Measurements from ENCODE around the gene SMU1. TPM values are rescaled to one million over a fixed set of nuclear protein-coding genes. Genes with fewer than 3 reads are reported as not detected.

Gene SMU1
- total RNA-seq, 4 donors from 2014 or later: 17.8 to 22.6 (median 19.6) TPM

GRCh38 chr9:33082128-33082527 lies 5.7 kb upstream of the SMU1 start:
- TF ChIP-seq POLR2AphosphoS5 (IDR thresholded peaks at IDR 0.05) (no peak), POLR2A (IDR thresholded peaks at IDR 0.05; ENCODE audit: low read depth) (no peak), EP300 (IDR thresholded peaks at IDR 0.05) (no peak)
- TF ChIP-seq, protein P1, sequence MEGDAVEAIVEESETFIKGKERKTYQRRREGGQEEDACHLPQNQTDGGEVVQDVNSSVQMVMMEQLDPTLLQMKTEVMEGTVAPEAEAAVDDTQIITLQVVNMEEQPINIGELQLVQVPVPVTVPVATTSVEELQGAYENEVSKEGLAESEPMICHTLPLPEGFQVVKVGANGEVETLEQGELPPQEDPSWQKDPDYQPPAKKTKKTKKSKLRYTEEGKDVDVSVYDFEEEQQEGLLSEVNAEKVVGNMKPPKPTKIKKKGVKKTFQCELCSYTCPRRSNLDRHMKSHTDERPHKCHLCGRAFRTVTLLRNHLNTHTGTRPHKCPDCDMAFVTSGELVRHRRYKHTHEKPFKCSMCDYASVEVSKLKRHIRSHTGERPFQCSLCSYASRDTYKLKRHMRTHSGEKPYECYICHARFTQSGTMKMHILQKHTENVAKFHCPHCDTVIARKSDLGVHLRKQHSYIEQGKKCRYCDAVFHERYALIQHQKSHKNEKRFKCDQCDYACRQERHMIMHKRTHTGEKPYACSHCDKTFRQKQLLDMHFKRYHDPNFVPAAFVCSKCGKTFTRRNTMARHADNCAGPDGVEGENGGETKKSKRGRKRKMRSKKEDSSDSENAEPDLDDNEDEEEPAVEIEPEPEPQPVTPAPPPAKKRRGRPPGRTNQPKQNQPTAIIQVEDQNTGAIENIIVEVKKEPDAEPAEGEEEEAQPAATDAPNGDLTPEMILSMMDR (IDR thresholded peaks at IDR 0.05): no peak
- no peak overlapping the region for H3K27ac ChIP-seq (replicated peaks in 1 of 4)
- peaks cover 0 to 8% (median 2%) of the 10 kb centered on the region in 4 donors for H3K9me3 ChIP-seq
- intact Hi-C loops (cut with DNase I): loop anchor here (1.0 kb wide), 1 partner anchor 144 kb away; no protein-coding TSS in a partner anchor
- DNase-seq (ENCODE audit: extremely low spot score): no peak
- 81% methylated on average over 5 of the region's 5 CpGs for WGBS
- H3K4me3 ChIP-seq: no peak overlapping the region
- H3K36me3 ChIP-seq: no peaks in the 10 kb centered on the region
- no peaks in the 10 kb centered on the region for H3K27me3 ChIP-seq
- peaks cover 0 to 15% (median 8%) of the 10 kb centered on the region in 4 donors for H3K4me1 ChIP-seq

- WGBS: 11% methylated on average over 9 of the region's 9 CpGs
- Histone ChIP-seq H3K36me3 (no peaks in the 10 kb centered on the region), H3K9me3 (peaks cover 0 to 8% (median 2%) of the 10 kb centered on the region in 4 donors), H3K27me3 (no peaks in the 10 kb centered on the region), H3K4me1 (peaks cover 0 to 16% (median 9%) of the 10 kb centered on the region in 4 donors), H3K27ac (replicated peaks in 1 of 4) (peak overlapping the region; percentile 0 to 49 (median 14)), H3K4me3 (peak overlapping the region in 1 of 4 donors; percentile 23)
- no peak for DNase-seq (ENCODE audit: extremely low spot score)
- intact Hi-C loops (cut with DNase I): loop anchor here (2.0 kb wide), 1 partner anchor 90 kb away; no protein-coding TSS in a partner anchor
- no peak for TF ChIP-seq POLR2A (IDR thresholded peaks at IDR 0.05; ENCODE audit: low read depth)
- no peak for TF ChIP-seq EP300 (IDR thresholded peaks at IDR 0.05)
- TF ChIP-seq, protein P1 (IDR thresholded peaks at IDR 0.05): peak; percentile 71 to 90 (median 72)
- peak; percentile 43 to 66 for TF ChIP-seq POLR2AphosphoS5 (IDR thresholded peaks at IDR 0.05)
Observed at GRCh38 chr9:33081128-33081851, 4.8 kb upstream of the SMU1 start.

GRCh38 chr9:33080534-33080933 lies 4.1 kb upstream of the SMU1 start:
- TF ChIP-seq POLR2A (IDR thresholded peaks at IDR 0.05; ENCODE audit: low read depth) (no peak), EP300 (IDR thresholded peaks at IDR 0.05) (no peak), POLR2AphosphoS5 (IDR thresholded peaks at IDR 0.05) (no peak)
- TF ChIP-seq, protein P1 (IDR thresholded peaks at IDR 0.05): no peak
- Histone ChIP-seq H3K36me3 (no peaks in the 10 kb centered on the region), H3K4me3 (no peak overlapping the region), H3K9me3 (peaks cover 0 to 2% (median under 1%) of the 10 kb centered on the region in 4 donors), H3K4me1 (peaks cover 5 to 23% (median 13%) of the 10 kb centered on the region in 4 donors), H3K27me3 (no peaks in the 10 kb centered on the region), H3K27ac (replicated peaks in 1 of 4) (peak overlapping the region in 1 of 4 donors; percentile 49)
- whole genome bisulfite sequencing: 69% methylated on average over 6 of the region's 6 CpGs
- DNase-seq (ENCODE audit: extremely low spot score): no peak
- intact Hi-C loops (cut with DNase I): loop anchor here (2.0 kb wide), 1 partner anchor 90 kb away; no protein-coding TSS in a partner anchor

GRCh38 chr9:33068991-33069390 lies 7.5 kb downstream of the SMU1 start:
- TF ChIP-seq POLR2A (IDR thresholded peaks at IDR 0.05; ENCODE audit: low read depth) (no peak), POLR2AphosphoS5 (IDR thresholded peaks at IDR 0.05) (no peak), EP300 (IDR thresholded peaks at IDR 0.05) (no peak)
- TF ChIP-seq, protein P1 (IDR thresholded peaks at IDR 0.05): no peak
- Histone ChIP-seq H3K27me3 (no peaks in the 10 kb centered on the region), H3K27ac (replicated peaks in 1 of 4) (no peak overlapping the region), H3K9me3 (no peaks in the 10 kb centered on the region), H3K4me3 (no peak overlapping the region), H3K36me3 (peaks cover 43 to 100% (median 91%) of the 10 kb centered on the region in 4 donors), H3K4me1 (peaks cover 0 to 15% (median 8%) of the 10 kb centered on the region in 4 donors)
- DNase-seq (ENCODE audit: extremely low spot score): no peak
- intact Hi-C loops (cut with DNase I): no loop called here
- 93% methylated on average over 1 of the region's 1 CpG for WGBS

All from esophagus muscularis mucosa (tissue), 4 donors.